GOT3 (cell line): ENCODE results near the gene BBOX1.

Experiments used
- DNase-seq: peaks from one replicate; lab custom pipeline; 2025; ENCODE audit warnings: mixed read lengths; lab: John Stamatoyannopoulos, UW

Gene BBOX1

DNA sequence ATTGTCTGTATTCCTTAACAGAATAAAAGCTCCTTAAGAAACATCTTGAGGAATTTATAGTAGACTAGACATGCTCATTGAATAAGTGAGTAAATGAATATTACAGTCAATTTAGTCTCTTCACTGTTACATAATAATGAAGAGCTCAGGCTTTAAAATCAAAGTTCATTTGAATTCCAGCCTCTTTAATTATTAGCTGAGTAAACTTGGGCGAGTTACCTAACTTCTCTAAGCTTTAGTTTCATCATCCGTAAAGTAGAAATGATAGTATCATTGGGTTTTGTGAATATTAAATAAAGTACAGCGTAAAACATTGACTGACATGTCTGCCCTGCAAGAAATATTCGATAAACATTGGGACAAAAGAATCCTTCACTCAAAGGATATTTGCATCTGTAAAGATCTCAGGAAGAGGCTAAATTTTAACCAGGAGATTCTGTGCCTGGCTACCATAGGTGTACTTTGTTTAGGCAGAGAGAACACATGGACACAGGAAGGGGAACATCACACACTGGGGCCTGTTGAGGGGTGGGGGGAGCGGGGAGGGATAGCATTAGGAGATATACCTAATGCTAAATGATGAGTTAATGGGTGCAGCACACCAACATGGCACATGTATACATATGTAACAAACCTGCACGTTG lies 15.2 kb upstream of the BBOX1 start:
- no peak for DNase-seq

DNA sequence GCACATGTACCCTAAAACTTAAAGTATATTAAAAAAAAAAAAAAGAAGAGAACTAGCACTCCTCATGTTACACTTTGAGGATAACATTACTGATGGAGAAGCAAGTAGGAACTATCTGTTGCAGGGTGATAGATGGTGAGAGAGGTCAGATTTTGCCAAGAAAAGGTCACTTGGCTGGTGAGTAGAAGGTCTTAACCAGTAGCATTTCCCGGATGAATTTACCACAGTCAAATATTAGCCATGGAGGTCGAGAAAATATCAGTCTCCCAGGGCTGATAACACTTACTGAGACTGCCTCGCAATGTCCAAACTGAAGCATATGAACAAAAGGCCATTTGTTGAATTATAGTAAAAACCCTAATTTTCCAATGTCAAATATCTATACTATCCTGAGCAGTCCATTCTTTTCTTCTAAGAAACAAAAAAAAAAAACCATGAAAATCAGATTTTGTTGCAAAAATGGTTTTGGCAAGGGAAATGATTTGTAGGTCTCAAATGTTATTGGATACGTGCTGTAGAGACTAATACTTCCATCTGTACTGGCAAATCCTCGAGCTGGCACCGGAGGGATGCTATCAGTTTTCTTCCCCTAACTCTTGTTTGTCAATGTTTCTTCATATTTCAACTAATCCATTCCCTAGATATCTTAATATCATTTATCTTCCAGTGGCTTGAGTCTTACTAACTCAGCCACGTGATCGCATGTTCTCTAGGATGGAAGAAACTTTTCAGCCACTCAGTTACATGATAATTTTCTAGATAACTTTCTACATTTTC lies 14.5 kb upstream of the BBOX1 start:
- DNase-seq = no peak

GRCh38 chr11:27028561-27028965 lies 12.1 kb upstream of the BBOX1 start:
- DNase-seq = no peak

GRCh38 chr11:27029966-27030365 lies 10.6 kb upstream of the BBOX1 start:
- DNase-seq = no peak

DNA sequence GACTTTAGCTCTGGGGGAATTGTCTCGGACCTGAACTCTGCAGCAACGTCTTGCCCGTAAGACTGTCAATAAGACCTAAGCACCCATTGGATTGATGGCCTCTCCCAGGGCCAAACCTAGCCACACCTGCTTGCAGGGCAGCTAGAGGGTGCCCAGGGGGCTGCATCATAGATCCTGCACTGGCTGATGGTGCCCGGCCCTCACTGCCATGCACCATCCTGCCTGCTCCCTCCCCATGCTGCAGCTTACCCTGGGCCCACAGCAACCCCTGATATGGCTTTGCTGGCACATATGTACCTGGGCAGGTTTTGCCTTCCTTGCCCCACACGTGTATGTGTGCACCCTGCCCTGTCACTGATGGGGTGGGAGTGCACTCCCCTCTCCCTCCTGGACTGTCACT lies 8.9 kb upstream of the BBOX1 start:
- DNase-seq = no peak

- DNase-seq = no peak
Measured at GRCh38 chr11:27039873-27040272, 742 bp upstream of the BBOX1 start.

- no peak for DNase-seq
Measured at GRCh38 chr11:27041141-27041899, 705 bp downstream of the BBOX1 start.

- no peak for DNase-seq
Measured at GRCh38 chr11:27046956-27047355, 6.3 kb downstream of the BBOX1 start.

DNA sequence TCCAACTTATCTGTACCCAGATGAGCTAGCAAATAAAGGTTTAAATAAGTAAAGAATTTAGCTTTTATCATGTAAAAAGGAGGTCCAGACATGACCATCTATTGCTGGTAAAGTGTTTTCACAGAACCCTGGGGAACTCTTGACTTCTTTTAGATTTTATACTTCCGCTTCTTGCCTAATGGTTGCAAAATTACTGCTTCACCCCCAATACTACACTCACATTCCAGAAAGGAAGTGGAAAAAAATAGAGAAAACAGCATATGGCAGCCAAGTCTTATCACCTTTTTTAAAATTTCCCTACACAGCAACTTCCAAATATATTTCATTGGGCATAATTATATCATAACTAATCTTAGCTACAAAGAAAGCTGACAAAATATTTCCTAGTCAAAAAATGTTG lies 12.1 kb downstream of the BBOX1 start:
- DNase-seq = no peak

DNA sequence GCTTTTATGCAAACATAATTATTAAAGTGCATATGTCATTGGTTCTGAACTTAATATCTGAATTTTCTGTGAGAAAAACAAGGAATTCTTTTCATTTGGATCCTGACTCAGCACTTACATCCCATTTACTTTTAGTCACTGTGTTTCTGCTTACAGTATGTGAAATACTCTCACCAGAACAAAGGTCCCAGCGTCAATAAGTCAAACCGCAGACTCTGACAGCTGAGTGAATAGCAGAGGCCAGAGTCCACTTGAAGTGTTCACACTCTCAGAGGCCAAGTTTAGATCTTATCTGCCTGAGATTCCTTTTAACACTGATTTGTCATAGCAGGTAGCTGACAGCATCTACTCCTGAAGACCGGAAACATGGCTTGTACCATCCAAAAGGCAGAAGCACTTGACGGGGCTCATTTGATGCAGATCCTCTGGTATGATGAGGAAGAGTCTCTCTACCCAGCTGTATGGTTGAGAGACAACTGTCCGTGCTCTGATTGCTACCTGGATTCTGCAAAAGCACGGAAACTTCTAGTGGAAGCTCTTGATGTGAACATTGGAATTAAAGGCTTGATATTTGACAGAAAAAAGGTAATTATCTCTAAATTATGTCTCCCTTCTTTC lies 14.6 kb downstream of the BBOX1 start:
- no peak for DNase-seq

- no peak for DNase-seq
Measured at GRCh38 chr11:27057091-27057780, 16.6 kb downstream of the BBOX1 start.

DNA sequence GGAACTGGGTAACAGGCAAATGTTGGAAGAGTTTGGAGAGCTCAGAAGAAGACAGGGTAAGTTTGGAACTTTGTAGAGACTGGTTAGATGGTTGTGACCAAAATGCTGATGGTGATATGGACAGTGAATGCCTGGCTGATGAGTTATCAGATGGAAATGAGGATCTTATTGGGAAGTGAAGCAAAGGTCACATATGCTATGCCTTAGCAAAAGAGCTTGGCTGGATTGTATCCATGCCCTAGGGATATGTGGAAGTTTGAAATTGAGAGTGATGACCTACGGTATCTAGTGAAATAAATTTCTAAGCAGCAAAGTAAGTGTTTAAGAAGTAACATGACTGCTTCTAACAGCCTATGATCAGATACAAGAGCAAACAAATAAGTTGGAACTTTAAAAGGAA lies 17.8 kb downstream of the BBOX1 start:
- DNase-seq = no peak

- no peak for DNase-seq
Measured at GRCh38 chr11:27059431-27059830, 18.8 kb downstream of the BBOX1 start.

DNA sequence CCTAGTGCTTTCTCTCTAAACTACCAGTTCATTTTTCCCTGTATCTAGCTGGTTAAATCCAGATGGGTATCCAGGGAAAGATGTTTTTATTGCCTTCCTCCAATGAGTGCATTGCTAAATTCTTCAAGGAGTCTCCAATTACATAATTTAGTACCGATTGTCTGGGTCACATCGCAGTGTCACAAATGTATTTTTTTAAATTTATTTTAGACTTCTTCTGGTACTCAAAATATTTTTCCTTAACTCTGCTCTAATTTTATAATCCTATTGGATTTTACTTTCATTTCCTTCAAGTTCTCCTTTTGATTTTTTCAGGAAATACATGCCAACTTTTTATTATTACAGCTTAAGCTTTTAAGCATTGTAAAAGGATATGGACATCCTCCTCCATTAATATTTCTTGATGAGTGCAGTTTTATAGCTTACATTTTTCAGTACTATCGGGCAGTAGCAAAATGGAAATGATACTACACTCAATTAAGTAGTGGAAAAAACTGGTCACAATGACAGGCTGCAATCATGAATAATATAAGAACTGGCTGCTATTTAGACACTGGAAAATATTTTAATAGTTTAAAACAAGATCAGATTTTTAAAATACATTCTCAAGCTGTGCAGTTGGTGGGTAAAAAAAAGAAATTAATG lies 20.3 kb downstream of the BBOX1 start:
- no peak for DNase-seq

DNA sequence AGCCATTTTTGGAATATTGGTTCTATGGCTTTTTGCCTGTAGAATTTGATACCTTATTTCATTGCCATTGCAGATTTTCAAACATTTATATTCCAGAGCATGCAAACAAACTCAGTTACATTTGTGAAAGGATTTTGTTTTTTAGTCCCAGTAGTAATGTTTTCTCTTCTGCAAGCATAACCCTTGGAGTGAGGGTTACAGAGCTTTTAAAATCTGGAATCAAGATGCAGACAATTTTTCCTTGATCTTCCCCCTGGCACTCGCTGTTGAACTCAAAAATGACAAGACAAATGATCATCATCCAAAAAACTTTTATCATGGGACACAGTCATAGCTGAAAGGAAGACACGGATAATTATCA lies 20.8 kb downstream of the BBOX1 start:
- DNase-seq = no peak

- no peak for DNase-seq
Measured at GRCh38 chr11:27064086-27064485, 23.5 kb downstream of the BBOX1 start.

- DNase-seq = no peak
Measured at GRCh38 chr11:27075192-27075591, 34.6 kb downstream of the BBOX1 start.

- no peak for DNase-seq
Measured at GRCh38 chr11:27075655-27076054, 35.0 kb downstream of the BBOX1 start.

GRCh38 chr11:27076121-27076589 lies 35.5 kb downstream of the BBOX1 start:
- DNase-seq = no peak

GRCh38 chr11:27081056-27081455 lies 40.4 kb downstream of the BBOX1 start:
- DNase-seq = no peak

- DNase-seq = no peak
Measured at GRCh38 chr11:27083241-27083640, 42.6 kb downstream of the BBOX1 start.
